NCI-H2196 (cell line): ENCODE measurements around the gene FOXRED1.

Experiments
- DNase-seq: peaks from one replicate; lab custom pipeline; 2025; ENCODE audit not compliant: unreplicated experiment; lab: John Stamatoyannopoulos, UW

FOXRED1 gene

DNA sequence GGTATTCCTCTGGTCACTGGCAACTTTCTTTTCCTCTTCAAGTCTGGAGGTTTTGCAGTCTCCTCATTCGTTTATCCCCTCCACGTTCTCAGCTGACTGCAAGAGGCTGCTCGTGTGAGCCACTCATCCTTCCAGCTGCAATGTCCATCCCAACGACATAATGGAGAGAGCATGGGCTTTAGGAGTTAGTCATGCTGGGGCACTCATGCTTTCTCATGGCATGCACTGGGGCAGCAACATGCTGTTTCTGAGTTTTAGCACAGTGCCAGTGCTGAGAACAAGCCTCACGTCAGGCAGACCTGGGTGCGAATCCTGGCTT, 42.0 kb downstream of the FOXRED1 start:
- DNase-seq, result no peak

DNA sequence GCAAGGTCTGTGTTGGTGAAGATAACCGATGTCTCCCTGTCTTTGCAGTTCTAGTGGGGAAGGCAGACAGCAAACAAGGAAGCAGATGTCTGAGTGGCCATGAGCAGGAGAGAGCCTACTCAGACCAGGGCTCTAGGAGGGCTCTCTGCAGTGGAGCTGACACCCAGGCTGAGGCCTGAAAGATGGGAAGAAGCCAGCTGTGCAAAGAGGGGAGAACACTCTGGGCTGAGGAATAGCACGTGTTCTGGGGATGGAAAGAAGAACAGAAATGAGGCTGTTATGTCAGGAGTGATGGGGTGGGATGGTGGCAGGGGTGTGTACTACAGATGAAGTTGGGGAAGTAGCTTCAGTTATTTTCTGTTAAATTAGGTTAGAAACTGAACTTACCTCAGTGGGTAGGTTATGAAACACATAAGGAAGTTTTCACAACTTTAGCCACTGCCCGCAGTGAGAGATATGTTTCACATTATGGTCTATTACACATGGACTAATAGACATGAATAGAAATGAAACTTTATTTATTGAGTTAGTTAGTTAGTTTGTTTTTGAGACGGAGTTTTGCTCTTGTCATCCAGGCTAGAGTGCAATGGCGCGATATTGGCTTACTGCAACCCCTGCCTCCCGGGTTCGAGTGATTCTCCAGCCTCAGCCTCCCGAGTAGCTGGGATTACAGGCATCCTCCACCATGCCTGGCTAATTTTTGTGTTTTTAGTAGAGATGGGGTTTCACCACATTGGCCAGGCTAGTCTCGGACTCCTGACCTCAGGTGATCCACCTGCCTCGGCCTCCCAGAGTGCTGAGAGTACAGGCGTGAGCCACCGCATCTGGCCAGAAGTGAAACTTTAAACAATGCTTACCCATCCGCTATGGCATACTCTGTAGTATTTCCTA, 42.7 kb downstream of the FOXRED1 start:
- DNase-seq, result no peak

DNA sequence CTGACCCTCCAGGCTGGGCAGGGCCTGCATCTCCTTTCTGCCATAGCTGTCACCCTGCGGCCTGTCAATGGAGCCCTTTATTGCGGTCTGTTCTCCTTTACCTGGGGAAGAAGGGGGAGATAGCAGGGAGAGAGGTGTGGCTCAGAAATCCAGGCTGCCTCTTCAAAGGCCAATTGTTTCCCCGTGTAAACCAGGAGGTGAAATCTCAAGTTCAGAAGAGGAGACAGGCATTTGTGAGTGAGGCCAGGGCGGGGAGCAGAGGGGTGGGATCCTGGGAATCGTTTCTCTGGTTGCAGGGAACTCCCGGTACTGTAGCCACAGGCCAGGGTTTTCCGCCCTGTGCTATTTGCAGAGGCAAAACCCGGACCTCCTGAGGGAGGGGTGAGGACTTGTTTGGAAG, 44.0 kb downstream of the FOXRED1 start:
- DNase-seq, result no peak

DNA sequence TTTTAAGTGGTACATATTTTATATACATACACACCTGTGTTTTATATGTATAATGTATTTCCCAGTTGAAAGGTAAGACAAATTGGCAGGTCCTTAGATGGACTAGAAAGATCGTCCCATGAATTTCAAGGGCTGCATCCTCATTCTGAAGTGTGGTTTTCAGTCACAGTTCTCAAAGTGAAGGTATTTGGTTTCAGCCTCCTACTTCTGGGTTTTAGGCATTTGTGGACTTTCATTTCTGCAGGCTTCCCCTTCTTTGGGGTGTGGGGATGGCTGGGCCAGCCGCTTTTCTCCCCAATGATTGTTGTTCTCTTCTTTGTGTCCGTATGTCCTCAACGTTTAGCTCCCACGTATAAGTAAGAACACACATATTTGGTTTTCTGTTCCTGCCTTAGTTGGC, 44.9 kb downstream of the FOXRED1 start:
- DNase-seq, result no peak

DNA sequence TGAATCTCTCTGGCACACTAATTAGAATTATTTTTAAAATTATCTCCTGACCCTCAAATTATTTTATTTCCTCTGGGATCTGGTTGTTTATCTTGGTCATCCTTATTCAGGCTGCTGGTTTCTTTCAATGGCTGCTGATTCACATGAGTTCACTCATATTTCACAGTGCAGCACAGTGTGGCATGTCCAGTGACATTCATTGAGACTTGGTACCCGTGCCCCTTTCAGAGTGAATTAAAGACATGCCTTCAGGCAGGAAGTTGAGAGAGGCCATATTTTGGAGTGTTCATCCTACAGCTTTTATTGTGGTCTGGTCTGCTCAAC, 48.4 kb downstream of the FOXRED1 start:
- no peak for DNase-seq

DNA sequence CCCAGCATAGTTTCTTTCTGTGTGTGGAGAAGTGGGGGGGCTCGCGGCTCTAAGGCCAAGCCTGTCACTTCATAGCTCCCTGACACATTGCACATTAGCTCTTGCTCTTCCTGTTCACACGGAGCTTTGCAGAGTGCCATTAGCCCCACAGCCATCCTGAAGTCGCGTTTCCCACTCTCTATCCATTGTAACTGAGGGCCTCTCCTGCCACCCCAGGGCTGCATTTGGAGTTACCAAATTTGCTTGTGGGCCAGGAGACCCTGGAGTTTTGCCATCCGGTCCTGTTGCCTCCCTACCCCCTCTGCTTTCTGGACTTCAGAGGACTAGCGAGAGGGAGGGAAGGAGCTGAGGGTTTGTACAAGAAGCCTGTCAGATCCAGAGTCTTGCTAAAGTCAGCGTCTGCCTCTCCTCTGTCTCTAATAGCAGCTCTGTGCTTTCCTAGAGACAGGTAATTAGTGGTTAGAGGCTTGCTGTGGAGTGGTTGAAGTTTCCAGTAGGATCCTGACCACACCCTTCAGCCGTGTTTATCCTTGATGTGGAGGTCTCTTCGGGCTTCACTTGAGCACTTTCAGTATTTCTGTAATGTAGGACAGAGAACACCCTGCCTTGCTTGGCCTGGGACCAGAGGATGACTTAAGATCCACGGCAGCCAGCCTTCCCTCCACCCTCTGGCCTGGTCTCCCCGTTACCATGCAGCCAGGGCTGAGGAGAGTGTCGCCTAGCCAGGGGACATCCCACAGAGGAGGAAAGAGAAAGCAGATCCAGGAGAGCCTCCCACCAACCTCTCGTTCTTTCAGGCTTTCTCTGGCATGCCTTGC, 49.0 kb downstream of the FOXRED1 start:
- DNase-seq, result peak; percentile 32

DNA sequence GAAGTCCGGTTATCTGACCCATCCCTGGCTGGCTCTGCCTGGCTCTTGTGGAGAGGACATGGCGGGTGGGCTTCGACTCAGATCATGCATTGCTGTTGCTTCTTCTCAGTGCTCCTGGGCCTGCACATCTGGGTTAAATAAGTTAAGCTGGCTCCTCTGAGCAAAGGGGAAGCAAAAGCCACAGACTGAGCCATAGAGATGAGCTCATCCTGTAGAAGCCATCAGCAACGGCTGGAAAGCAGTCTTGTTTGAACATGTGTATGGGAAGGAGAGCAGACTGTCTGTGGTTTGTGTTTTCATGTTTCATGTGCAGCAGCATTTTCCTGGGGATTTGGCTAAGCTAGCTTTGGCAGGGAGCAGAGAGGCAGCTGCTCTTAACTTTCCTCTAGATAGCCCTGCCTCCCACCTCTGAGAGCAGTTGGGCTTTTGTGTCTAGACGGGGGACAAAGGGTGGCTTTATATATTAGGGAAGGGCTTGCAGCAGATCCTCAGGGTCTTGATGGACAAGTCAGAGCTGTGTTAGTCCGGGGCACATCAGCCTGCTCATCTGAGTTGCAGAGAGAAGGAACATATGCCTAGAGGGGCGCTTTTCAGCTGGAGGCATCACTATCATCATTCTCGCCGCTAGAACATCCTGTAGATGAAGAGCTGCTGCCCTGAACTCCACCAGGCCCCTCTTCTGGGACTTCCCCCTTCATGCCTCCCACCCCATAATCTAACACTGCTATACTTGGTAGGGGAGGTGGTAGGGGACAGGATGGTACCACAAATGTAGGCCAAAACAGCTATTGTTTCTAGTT, 49.8 kb downstream of the FOXRED1 start:
- DNase-seq, result peak; percentile 52

DNA sequence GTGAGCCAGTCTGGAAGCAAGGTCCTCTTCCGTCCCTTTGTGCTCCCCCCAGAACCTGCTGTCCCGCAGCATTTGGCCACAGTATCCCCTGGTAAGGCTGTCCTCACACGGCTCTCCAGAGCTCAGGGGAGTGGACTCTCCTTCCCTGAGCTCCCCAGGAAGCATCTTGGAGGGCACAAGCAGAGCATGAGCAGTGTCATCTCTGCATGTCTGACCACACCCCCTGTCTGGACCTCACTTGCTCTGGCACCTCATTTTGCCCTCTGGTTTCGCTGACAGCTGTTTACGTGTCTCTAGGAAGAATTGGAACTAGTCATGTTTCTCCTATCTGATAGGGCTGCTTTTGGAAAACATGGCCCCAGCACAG, 50.4 kb downstream of the FOXRED1 start:
- no peak for DNase-seq

DNA sequence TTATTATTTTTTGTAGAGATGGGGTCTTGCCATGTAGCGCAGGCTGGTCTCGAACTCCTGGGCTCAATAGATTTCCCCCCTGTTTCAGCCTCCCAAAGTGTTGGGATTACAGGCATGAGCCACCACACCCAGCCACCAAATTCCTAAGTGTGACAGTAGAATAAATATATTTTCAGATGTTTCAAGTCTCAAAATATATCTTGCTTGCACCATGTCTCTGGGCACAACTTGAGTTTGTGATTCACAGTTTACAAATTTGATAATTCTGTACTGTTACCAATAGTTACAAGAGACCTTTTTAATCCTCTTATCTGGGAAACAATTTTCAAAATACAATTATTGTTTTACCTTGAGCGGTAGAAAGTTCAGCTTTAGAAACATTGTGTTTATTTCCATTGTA, 54.0 kb downstream of the FOXRED1 start:
- no peak for DNase-seq

DNA sequence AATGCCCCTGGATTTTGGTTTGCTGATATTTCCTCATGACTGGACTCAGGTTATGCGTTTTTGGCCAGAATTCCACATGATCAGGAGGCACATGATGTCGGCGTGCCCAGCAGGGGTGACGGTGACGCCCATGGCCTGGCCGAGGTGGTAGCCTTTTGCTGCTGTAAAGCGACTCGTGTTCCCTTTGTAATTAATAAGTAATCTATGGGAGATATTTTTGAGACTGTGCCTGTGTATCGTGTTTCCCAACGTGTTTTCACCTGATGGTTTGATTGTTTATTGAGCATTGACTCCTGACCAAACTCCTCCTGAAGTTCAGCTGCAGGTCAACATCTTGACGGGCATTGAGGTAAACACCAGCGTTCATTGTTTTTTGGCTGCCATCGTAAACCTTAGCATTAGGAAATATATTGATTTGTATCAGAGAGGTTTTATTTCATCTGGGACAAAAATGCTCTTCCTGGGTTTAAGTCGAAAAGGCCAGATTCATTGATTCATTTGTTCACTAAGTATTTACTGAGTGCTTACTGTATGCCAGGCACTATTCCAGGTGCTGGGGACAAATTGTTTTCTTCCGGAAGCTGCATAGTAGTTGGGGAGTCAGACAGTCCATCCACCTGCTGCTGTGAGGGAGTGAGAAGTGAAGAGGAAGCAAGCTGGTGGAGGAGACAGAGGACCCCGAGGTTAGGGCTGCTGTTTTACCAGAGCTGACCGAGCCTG, 58.5 kb downstream of the FOXRED1 start:
- DNase-seq, result no peak
